ENCODE results near the gene GBA2.

Gene GBA2

DNA sequence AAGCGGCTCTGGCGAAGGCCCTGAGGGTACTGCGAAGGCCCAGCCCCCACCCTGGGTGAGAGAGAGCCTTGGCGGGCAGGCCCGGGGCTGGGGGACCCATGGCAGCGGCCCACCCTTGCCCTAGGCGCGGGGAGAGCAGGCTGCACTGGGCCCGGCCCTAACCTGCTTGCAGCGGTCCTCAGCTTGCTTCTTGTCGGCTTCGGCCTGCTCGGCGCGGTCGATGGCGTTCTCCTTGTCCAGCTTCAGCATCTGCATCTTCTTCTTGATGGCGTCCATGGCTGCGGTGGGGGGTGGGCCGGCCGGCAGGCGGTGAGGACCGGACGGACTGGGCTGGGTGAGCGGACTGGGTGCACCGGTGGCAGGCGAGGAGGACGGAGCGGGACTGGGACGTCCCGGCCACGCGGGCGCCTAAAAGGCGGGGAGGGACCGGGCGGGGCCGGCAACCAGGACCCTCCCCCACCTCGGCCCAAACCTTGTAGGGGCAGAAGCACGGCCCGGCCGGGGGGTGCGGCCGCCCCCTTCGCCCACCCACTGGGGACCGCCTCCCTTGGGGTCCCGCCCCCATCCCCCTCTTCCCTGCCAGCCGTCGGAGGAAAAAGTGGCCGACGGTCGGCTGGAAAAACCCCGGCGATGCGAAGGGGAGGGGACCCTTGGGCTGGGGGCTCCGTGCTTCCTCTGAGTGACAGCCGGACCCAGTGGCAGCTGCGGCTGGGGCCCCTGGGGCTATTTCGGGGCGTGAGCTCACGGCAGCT, 59.3 kb downstream of the GBA2 start, which contains the start of gene TPM2:
TPM2 (minus strand) TSS at position 384 of the 752 bp plus-strand sequence; CDS start at position 276, 108 bp downstream.
- peak; percentile 92 for DNase-seq

DNA sequence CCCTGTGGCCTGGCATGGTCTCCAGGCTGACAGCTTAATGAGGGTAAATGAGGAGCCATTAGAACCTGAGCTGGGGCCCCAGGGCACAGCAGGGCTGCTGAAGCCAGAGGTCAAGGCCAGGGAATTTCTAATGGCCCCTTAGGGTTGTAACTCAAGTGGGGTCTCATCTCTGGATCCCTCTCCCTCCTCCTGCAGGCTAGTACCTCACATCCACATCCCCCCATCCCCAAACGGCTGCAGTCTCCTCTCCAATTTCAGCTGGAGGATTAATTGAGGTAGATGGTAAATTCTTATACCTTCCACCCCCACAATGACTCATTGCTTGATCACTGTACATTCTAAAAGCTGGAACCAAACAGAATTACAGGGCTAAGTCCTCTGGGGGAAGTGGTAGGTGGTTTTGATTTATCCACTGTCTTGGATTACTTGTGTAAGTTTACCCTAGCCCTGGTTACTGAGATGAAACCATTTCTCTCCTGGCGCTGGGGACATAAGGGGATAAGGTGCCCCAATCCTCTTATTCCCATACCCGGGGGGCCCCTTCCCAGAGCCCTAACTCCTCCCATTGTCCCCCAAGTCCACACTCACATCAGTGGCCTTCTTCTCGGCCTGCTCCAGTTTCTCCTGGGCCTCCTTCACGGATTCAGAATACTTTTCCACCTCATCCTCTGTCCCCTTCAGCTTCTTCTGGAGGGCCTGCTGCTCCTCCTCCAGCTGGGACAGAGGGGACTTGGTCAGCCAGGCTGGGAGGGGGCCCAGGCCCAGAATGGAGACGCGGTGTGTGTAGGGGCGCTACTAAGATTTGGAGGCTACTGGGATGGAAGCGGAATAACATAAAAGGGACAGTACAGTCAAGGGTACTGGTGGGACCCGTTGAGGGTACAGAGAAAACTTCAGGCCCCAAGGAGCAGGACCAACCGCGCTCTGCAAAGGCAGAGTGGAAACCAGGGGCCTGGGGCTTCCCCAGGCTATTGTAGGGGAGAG, 60.2 kb downstream of the GBA2 start:
- DNase-seq = peak; percentile 82

DNA sequence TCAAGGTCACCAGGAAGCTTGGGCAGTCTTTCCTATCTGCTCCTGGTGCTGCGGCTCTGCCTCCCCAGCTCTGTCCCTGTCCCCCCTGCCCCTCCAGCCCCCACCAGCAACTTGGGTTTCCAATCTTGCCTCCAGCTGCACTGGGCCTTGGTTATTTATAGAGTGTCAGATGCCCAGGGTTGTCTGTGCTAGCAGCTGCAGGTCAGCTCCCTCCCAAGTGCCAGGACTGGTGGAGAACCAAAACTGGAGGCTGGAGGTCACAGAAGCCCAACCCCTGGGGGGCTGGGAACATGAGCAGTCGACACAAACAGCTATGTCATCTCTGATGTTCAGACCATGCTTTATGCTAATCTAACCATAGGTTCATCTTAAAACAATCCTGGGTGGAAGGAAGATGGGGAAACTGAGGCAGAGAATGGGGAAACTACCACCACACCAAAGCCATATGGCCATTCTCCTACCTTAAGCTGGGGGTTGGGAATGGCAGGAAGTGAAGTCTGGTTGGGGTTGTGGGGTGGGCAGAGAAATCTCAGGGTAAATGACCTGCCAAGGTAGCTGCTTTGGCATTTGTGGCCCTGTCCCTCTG, 61.0 kb downstream of the GBA2 start:
- no peak for DNase-seq

DNA sequence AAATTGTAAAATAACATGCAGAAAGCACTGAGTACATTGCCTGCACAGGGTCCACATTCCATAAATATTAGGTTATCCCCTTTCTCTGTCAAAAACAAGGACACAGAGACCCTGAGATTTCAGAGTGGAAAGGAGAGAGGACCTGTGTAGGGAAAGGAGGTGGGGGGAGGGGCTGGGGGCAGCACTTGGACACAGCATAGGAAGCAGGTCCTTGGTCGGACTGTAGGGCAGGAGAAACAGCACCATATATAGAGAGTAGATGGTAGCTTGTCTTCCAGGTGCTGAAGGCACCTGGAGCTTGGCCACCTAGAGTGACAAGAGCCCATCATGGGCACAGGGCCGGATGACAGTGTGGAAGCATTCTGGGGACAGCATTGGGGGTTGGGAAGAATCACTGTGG, 61.7 kb downstream of the GBA2 start:
- no peak for DNase-seq

All from EL (cell line).